IPS-18c (cell line): Measurements from ENCODE around the gene TRMT44.

Source experiments
- H3K4me3 ChIP-seq: 2 replicates; pipeline ENCODE4 v1.7.0; 2013; ENCODE audit warnings: low read depth, mild to moderate bottlenecking, low read length, moderate library complexity; ENCODE audit not compliant: insufficient read depth
- H3K9me3 ChIP-seq: one replicate; pipeline ENCODE4 v1.6.1; 2013; ENCODE audit warnings: mild to moderate bottlenecking, low read length, moderate library complexity; ENCODE audit not compliant: control insufficient read depth, insufficient read depth

The TRMT44 gene

GRCh38 chr4:8494983-8495548 lies 54.5 kb downstream of the TRMT44 start:
- H3K4me3 ChIP-seq, result no peak overlapping the region
- no peaks in the 10 kb centered on the region for H3K9me3 ChIP-seq

GRCh38 chr4:8495803-8496202 lies 55.2 kb downstream of the TRMT44 start:
- no peaks in the 10 kb centered on the region for H3K9me3 ChIP-seq
- H3K4me3 ChIP-seq, result no peak overlapping the region

DNA sequence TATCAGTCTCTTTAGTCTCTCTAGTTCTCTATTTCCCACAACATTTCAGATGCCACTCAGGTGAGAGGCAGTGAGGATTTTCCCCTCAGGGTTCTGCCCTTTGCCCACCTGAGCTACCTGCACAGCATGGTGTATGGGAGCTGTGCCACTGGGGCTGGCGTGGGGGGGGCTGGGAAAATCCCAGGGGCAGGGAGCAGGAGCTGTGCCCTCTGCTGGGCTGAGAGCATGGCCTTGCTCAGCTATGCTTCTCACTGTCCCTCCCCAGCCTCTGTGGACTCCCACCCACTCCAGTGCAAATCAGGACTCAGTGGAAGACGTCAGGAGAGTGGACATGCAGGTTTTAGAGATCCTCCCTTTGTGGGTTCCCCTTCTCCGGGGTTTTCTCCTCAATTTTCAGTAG lies 57.2 kb downstream of the TRMT44 start:
- peaks cover 3% of the 10 kb centered on the region for H3K9me3 ChIP-seq
- no peak overlapping the region; the same call in 1 of the 2 replicates for H3K4me3 ChIP-seq

- peaks cover 3% of the 10 kb centered on the region for H3K9me3 ChIP-seq
- no peak overlapping the region for H3K4me3 ChIP-seq
These were observed 60.4 kb downstream of the TRMT44 start for GRCh38 chr4:8500966-8501365.

GRCh38 chr4:8501781-8502180 lies 61.2 kb downstream of the TRMT44 start:
- no peak overlapping the region for H3K4me3 ChIP-seq
- peaks cover 3% of the 10 kb centered on the region for H3K9me3 ChIP-seq

GRCh38 chr4:8502371-8502770 lies 61.8 kb downstream of the TRMT44 start:
- Histone ChIP-seq H3K9me3 (peaks cover 3% of the 10 kb centered on the region), H3K4me3 (no peak overlapping the region)

DNA sequence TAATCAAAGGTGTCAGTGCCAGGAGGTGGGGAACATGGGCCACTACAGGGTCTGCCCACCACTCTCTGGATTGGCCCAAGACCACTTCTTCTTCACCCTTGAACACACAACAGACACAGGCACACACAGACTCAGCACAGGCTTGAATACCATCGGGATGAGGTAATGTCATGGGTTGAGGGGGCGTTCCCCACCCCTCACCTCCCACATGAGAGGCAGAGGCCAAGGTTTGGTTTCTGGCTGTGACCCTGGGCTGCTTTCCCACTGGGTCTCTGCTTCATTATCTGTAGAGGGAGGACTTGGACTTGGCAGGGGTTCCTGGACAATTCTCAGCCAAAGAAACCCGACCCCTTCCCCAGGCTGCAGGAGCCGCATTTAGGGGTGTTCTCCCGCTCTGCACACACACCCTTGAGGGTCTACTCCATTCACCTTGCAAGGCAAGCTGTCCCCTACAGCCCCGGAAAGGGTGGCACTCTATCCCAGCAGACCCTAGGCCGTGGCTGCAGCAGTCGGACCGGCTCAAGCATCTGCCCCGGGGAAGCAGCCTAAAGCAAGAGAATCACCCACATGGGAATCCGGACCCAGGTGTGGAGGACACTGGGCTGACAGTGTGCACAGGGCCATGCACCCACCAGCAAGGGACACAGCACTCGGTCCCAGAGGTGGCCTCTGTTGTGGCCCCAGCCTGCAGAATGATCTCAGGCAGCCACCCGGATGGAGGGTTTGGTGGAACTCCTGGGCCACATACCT lies 62.4 kb downstream of the TRMT44 start:
- no peak overlapping the region for H3K4me3 ChIP-seq
- peaks cover 3% of the 10 kb centered on the region for H3K9me3 ChIP-seq

GRCh38 chr4:8503801-8504200 lies 63.2 kb downstream of the TRMT44 start:
- H3K4me3 ChIP-seq, result no peak overlapping the region
- peaks cover 3% of the 10 kb centered on the region for H3K9me3 ChIP-seq

DNA sequence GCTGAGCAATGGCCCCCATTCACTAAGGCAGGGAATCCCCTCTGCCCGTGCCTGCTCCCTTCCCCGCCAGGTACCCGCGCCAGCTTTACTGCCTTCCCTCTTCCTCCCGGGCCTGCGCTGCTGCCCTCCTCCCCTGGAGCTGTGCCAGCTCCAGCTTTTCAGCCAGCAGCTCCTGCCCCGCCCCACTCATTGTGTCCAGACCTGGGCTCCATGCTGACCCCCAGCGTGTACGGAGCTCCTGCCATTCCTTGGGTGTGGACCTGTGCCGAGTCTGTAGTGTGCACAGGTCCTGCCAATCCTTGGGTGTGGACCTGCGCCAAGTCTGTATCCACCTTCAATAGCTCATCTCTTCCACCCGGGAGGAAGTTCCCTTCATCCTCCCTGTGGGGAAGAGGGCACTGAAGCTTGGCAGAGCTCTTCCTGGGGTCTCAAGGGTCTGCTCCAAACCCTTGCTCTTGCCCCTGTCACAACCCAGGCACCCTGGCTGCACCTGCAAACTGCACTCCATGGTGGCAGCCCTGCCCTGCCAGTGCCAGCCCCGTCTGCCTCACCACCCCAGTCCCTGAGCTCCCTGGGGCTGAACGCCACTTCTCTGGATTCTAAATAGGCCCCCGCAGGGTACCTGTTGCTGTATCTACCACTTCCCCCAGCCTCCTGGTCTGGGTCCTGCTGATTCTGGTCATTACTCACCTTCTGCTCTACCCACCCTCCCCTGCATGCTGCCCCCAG lies 63.9 kb downstream of the TRMT44 start:
- Histone ChIP-seq H3K4me3 (no peak overlapping the region), H3K9me3 (peaks cover 3% of the 10 kb centered on the region)

DNA sequence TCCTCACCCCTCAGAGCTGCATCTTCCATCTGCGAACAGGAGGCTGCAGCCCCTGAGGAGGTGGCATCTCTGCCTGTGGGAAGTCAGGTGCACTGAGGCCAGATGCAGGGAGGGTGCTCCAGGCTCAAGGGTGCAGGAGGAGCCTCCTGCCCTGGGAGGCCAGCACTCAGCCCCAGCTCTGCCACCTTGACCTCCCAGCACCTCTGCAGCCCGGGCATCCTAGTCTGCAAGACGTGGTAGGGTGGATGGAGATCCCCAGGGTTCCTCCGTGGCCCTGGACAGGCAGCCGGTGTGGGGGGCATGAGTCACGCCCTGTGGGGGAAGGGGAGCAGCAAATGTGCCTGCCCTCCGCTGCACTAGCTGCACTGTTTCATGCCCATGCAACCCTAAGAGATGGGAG lies 64.7 kb downstream of the TRMT44 start:
- peaks cover 3% of the 10 kb centered on the region for H3K9me3 ChIP-seq
- no peak overlapping the region for H3K4me3 ChIP-seq

DNA sequence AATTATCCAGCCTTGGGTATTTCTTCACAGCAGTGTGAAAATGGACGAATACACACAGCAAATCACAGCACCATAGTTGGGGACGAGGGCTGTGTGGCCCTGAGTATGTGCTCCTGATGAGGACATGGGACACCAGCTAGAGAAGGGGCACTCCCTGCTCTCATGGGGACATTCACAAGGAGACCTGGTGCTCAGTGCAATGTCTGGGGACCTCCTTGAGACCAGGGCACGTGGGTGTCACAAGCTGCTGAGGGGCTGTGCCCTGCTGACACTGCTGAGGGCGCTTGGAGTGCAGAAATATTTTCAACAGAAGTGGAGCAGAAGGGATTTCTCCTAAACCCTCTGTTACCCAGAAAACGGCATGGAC lies 65.4 kb downstream of the TRMT44 start:
- H3K4me3 ChIP-seq, result no peak overlapping the region
- H3K9me3 ChIP-seq, result peaks cover 3% of the 10 kb centered on the region

DNA sequence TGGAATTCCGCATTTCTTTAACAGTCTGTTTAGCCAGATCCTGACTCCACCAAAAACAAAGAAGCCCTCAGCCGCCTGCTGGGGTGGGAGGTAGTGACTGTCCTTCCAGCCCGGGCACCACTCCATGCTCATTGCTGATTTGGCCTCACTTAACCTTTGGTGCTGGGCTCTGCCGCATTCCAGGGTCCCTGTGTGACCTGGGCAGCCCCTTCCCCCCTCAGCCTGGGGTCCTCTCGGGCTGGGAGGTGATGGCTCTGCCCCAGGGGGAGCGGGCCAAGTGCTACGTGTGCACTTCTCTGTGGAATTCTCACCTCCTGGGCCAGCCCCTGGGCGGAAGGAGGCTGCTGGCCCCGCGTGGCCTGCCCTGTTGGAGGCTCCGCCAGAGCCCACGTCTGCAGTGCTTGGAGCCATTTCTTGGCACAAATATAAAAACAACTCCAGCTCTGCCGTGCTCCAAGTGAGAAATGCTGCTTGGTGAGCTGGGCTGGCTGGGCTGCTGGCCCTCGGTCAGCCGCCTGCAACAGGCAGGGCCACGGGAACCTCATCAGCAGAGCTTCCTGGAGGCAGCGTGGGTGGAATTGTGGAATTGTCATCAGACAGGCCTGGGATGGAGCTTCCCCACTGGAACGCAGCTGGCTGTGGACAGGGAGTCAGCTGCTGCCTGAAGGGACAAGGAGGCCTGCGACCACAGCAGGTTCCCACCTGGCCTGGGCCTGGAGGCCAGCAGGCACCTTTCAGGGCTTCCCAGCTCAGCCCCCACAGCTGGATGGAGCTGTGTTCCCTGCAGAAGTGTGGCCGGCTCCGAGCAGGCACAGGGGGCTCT lies 66.0 kb downstream of the TRMT44 start:
- H3K4me3 ChIP-seq, result no peak overlapping the region
- peaks cover 3% of the 10 kb centered on the region for H3K9me3 ChIP-seq

- peaks cover 3% of the 10 kb centered on the region for H3K9me3 ChIP-seq
- no peak overlapping the region for H3K4me3 ChIP-seq
These were observed 66.6 kb downstream of the TRMT44 start for GRCh38 chr4:8507196-8507570.

GRCh38 chr4:8507624-8508023 lies 67.0 kb downstream of the TRMT44 start:
- H3K9me3 ChIP-seq, result peaks cover under 1% of the 10 kb centered on the region
- H3K4me3 ChIP-seq, result no peak overlapping the region

GRCh38 chr4:8508266-8508665 lies 67.7 kb downstream of the TRMT44 start:
- H3K9me3 ChIP-seq, result no peaks in the 10 kb centered on the region
- H3K4me3 ChIP-seq, result no peak overlapping the region

DNA sequence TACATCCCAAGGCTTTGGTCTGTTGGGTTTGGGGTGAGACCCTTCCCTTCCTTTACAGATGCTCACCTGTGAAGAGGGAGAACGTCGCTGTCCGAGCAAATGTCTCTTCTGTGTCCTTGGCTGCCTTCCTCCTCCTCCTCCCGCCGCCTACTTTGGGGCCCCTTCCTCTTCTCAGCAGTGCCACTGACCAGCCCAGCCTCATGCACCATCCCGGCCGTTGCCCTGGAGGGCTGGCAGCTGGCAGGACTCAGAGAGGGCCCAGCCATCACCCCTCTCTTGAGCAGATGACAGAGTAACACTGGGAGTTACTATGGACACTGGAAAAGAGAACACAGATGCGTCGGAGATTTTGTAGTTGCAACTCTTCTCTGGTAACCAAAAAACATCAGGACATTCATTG lies 68.2 kb downstream of the TRMT44 start:
- H3K9me3 ChIP-seq, result no peaks in the 10 kb centered on the region
- no peak overlapping the region for H3K4me3 ChIP-seq

DNA sequence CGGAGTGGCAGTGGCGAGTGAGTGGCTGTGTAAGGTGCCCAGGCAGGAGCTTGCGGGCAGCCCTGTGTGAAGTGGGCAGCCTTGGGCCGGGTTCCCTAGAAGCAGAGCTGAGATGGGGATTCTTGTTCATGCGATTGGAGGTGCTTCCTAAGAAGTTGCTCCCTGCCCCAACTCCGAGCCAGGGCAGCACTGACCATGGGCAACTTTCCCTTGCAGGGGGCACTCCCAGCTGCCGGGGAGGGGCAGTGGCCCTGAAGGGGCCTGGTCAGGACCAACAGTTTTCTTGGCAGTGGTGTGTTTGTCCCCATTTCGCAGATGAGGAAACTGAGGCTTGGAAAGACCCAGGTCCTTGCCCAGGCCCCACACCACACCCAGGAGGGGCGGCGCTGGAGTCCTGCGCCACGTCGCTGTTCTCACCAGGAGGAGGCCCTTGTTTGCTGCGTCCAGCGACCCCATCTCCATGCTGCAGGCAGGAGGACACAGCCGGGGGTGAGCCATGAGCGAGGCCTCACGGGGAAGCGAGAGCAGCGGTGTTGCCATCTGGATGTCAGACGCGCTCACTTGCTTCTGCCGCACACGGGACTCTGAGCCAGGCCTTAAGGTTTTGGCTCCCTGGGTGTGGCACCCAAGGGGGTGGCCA lies 68.9 kb downstream of the TRMT44 start:
- no peaks in the 10 kb centered on the region for H3K9me3 ChIP-seq
- no peak overlapping the region for H3K4me3 ChIP-seq
